ENCODE data around the gene SYT8. TPM values are rescaled to one million over a fixed set of nuclear protein-coding genes. Genes with fewer than 3 reads are reported as not detected.

The SYT8 gene
- total and polyA plus RNA-seq, 2 of the 8 experiments (the other 6 are each of a cell fraction or from before 2014, with no cell fraction given): not detected

GRCh38 chr11:1844221-1845094 is 9.7 kb downstream of the SYT8 start:
- peaks cover 0 to 3% (median 0%) of the 10 kb centered on the region in 4 experiments; a peak in 1 of 7 replicates for H3K4me1 ChIP-seq (replicated peaks in 1 of 4; ENCODE audit: control insufficient read depth in 3 of 4, insufficient read depth in 4 of 4, low read length in 3 of 4)
- no peak overlapping the region for H3K4ac ChIP-seq (replicated peaks; ENCODE audit: insufficient read length, low read depth, low read length)
- H2BK15ac ChIP-seq (ENCODE audit: low read length): no peak overlapping the region
- H3K9ac ChIP-seq (replicated peaks in 1 of 4; ENCODE audit: extremely low read depth in 1 of 4, low read depth in 3 of 4, low read length in 3 of 4): no peak overlapping the region
- H2BK20ac ChIP-seq (ENCODE audit: low read length): no peak overlapping the region
- no peaks in the 10 kb centered on the region for H3K23me2 ChIP-seq (ENCODE audit: low read depth, low read length)
- H3K56ac ChIP-seq (replicated peaks; ENCODE audit: insufficient read length, low read depth, low read length): no peak overlapping the region
- H3K79me1 ChIP-seq (ENCODE audit: low read depth, low read length): no peaks in the 10 kb centered on the region
- no peak overlapping the region for H2BK12ac ChIP-seq (ENCODE audit: low read depth, low read length)
- H2AFZ ChIP-seq (ENCODE audit: low read length): no peak overlapping the region
- H3K14ac ChIP-seq (ENCODE audit: insufficient read length): no peak overlapping the region
- no peak overlapping the region for H2AK5ac ChIP-seq (ENCODE audit: low read depth, low read length)
- no peak overlapping the region for H3K4me2 ChIP-seq (ENCODE audit: insufficient read depth in 1 of 2, low read depth in 2 of 2, low read length in 2 of 2)
- H4K5ac ChIP-seq (ENCODE audit: insufficient read length, low read depth, low read length): no peak overlapping the region
- no peak overlapping the region for H3K23ac ChIP-seq (ENCODE audit: insufficient read length)
- H3K27ac ChIP-seq (ENCODE audit: low read depth, low read length): no peak overlapping the region
- H4K20me1 ChIP-seq (replicated peaks in 1 of 2; ENCODE audit: control insufficient read depth in 1 of 2, insufficient read depth in 2 of 2, low read length in 2 of 2): no peaks in the 10 kb centered on the region
- H3K4me3 ChIP-seq (ENCODE audit: extremely low read depth in 1 of 4, insufficient read depth in 2 of 4, low read depth in 3 of 4, low read length in 4 of 4): no peak overlapping the region
- no peak overlapping the region for H4K8ac ChIP-seq (ENCODE audit: extremely low read depth, insufficient read depth, low read length)
- FAIRE-seq: no peak
- no peak overlapping the region for H4K91ac ChIP-seq (replicated peaks; ENCODE audit: insufficient read length, low read length)
- CTCF ChIA-PET (ENCODE audit: partially characterized antibody): interaction anchor here (1.8 to 1.9 kb wide), 2 partner anchors 11 to 151 kb away, joined by 4 to 8 read pairs; no protein-coding TSS in a partner anchor
- H3K79me2 ChIP-seq (ENCODE audit: control insufficient read depth in 1 of 2, insufficient read depth in 2 of 2, low read length in 2 of 2): no peaks in the 10 kb centered on the region
- no peaks in the 10 kb centered on the region for H3K27me3 ChIP-seq (replicated peaks in 1 of 4; ENCODE audit: control insufficient read depth in 3 of 4, extremely low read depth in 1 of 4, insufficient read depth in 3 of 4, low read length in 3 of 4)
- POLR2A ChIA-PET (ENCODE audit: partially characterized antibody): no interaction called here
- H3K36me3 ChIP-seq (ENCODE audit: control insufficient read depth in 2 of 4, insufficient read depth in 4 of 4, low read length in 3 of 4): no peaks in the 10 kb centered on the region
- H2BK5ac ChIP-seq (ENCODE audit: low read depth, low read length): no peak overlapping the region; the same call in 1 of the 2 replicates
- WGBS, 2 experiments (ENCODE audit: extremely low coverage in 1 of 2, insufficient coverage in 1 of 2, insufficient read length in 1 of 2, insufficient replicate concordance in 2 of 2, low coverage in 1 of 2, low lambda C conversion rate in 2 of 2, missing lambda C conversion rate in 1 of 2): 85% methylated on average over 17 of the region's 23 CpGs; no CpG with 5 or more reads in 1 of the 2 experiments
- H3K18ac ChIP-seq (ENCODE audit: extremely low read depth, low read length): no peak overlapping the region
- TF ChIP-seq KDM1A (IDR thresholded peaks at IDR 0.05; ENCODE audit: borderline replicate concordance, low read length) (no peak), POLR2A (IDR thresholded peaks at IDR 0.05; ENCODE audit: control extremely low read depth in 1 of 2, low read depth in 2 of 2, low read length in 2 of 2) (no peak), KDM5A (IDR thresholded peaks at IDR 0.05; ENCODE audit: low read length) (no peak), TAF7 (optimal IDR thresholded peaks at IDR 0.05; ENCODE audit: borderline replicate concordance, low read depth, low read length) (no peak), SP2 (IDR thresholded peaks at IDR 0.05; ENCODE audit: low read length) (no peak)
- H3K9me3 ChIP-seq (ENCODE audit: insufficient read depth in 2 of 2, low read depth in 1 of 2, low read length in 1 of 2): no peaks in the 10 kb centered on the region
- H2BK120ac ChIP-seq (replicated peaks; ENCODE audit: low read depth, low read length): no peak overlapping the region
- DNase-seq (ENCODE audit: low read depth in 1 of 2, low spot score in 2 of 2): no peak
